Naive thymus-derived CD8-positive, alpha-beta T cell (primary cell): ENCODE measurements around the gene UNC119. TPM values are rescaled to one million over a fixed set of nuclear protein-coding genes. Genes with fewer than 3 reads are reported as not detected.
A peak's percentile ranks its signal among the peaks of the same experiment; 100 is the strongest.

Source experiments
- ATAC-seq, 2 donors: fragments of 150-1000 bp; cut with Tn5 transposase in 1 of 2; sonication (Bioruptor Pico), chemical (Tn5 transposase) in 1 of 2; 1 replicate in 1 of 2; 2 replicates in 1 of 2; pipeline ENCODE4 v1.10.0; 2021; ENCODE audit warnings: mild to moderate bottlenecking in 2 of 2, moderate library complexity in 2 of 2
- POLR2A ChIA-PET: fragments of 350-600 bp; sonication (Branson Sonifier 250); formaldehyde crosslinking; loops from one replicate; lab custom pipeline; 2021; ENCODE audit warnings: antibody characterized with exemption; lab: Charles Lee
- DNase-seq, 10 donors: peaks; one replicate each; pipeline versions ENCODE4 v3.0.0 to v3.0.0-alpha.2; 2020 to 2022
- H3K27ac Mint-ChIP-seq, 10 donors: one replicate each; pipeline ENCODE4 v1.8.0; 2020 to 2022; ENCODE audit warnings: mild to moderate bottlenecking in 10 of 10, mixed read lengths in 10 of 10, moderate library complexity in 4 of 10, inconsistent platforms in 1 of 10
- H3K27me3 Mint-ChIP-seq, 5 donors: one replicate each; pipeline ENCODE4 v1.8.0; 2021 to 2022; ENCODE audit warnings: mixed read lengths in 5 of 5
- H3K36me3 Mint-ChIP-seq, 3 donors: one replicate each; pipeline ENCODE4 v1.8.0; 2020 to 2022; ENCODE audit warnings: mixed read lengths in 3 of 3, mild to moderate bottlenecking in 2 of 3, inconsistent platforms in 1 of 3
- H3K4me1 Mint-ChIP-seq, 4 donors: one replicate each; pipeline ENCODE4 v1.8.0; 2021 to 2022; ENCODE audit warnings: mixed read lengths in 4 of 4
- H3K4me3 Mint-ChIP-seq, 10 donors: one replicate each; pipeline ENCODE4 v1.8.0; 2020 to 2022; ENCODE audit warnings: mild to moderate bottlenecking in 10 of 10, mixed read lengths in 10 of 10, moderate library complexity in 6 of 10, inconsistent platforms in 1 of 10
- H3K9me3 Mint-ChIP-seq, 9 donors: one replicate each; pipeline ENCODE4 v1.8.0; 2020 to 2022; ENCODE audit warnings: mixed read lengths in 9 of 9, mild to moderate bottlenecking in 3 of 9, inconsistent platforms in 1 of 9, moderate library complexity in 1 of 9
- polyA plus RNA-seq, 3 donors: library from polyadenylated mRNA; unstranded; fragments of 300-500 nt; fragmentation: Illumina TruSeq; gene quantifications; one replicate each; pipeline ENCODE4 v1.2.3, GENCODE V29; 2021
- total RNA-seq, 8 experiments: library from RNA in 2 of 8; stranded (reverse) in 2 of 8; gene quantifications; one replicate each; pipeline ENCODE4 v1.2.3 and lab custom pipeline; 2021 to 2026

Gene UNC119
- total and polyA plus RNA-seq, 5 experiments from 2014 or later, result 18.4 to 43.8 (median 27.1) TPM

DNA sequence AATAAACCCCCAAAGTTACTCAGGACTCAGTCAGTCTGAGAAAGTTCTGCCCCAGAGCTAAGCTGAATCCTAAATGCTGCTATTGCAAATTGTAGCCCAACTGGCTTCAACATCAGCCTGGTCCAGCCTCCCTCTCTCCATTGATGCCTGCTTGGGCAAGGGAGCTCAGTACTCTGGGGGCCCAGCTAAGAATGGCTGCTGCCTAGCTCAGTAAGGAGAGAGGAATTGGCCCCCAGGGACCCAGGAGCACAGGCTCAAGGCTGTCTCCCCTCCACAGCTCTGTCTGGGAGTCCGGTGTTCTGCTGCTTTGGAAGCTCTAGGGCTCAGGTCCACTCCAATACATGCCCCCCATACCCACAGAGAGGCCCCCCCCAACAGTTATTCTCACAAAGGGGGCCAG, 1.6 kb downstream of the UNC119 start:
- DNase-seq, result peak in 1 of 10 donors; percentile 27
- Mint-ChIP-seq H3K36me3 (peaks cover 0 to 21% (median 12%) of the 10 kb centered on the region in 3 donors), H3K27ac (peak overlapping the region; percentile 31 to 97 (median 92)), H3K27me3 (no peaks in the 10 kb centered on the region), H3K4me1 (peaks cover 43 to 63% (median 55%) of the 10 kb centered on the region in 4 donors), H3K4me3 (peak overlapping the region in 9 of 10 donors; percentile 23 to 97 (median 91)), H3K9me3 (no peaks in the 10 kb centered on the region)
- POLR2A ChIA-PET, result interaction anchor here (0.7 to 7.5 kb wide), 3 partner anchors 23 to 177 kb away, joined by 3 to 81 read pairs (median 16); partner anchors contain the start of genes ALDOC, PIGS and SPAG5
- ATAC-seq, result no peak

- peak overlapping the region in 8 of 10 donors; percentile 12 to 73 (median 48) for H3K4me3 Mint-ChIP-seq
- H3K36me3 Mint-ChIP-seq, result peaks cover 0 to 13% (median 8%) of the 10 kb centered on the region in 3 donors
- POLR2A ChIA-PET, result interaction anchor here (0.9 to 7.5 kb wide), 3 partner anchors 24 to 214 kb away, joined by 3 to 81 read pairs (median 4); partner anchors contain the start of genes ALDOC, PIGS and TNFAIP1
- H3K27me3 Mint-ChIP-seq, result no peaks in the 10 kb centered on the region
- DNase-seq (peak; percentile 25 to 75 (median 61)), ATAC-seq (peak; percentile 46 to 88)
- H3K9me3 Mint-ChIP-seq, result no peaks in the 10 kb centered on the region
- peaks cover 43 to 63% (median 55%) of the 10 kb centered on the region in 4 donors for H3K4me1 Mint-ChIP-seq
- H3K27ac Mint-ChIP-seq, result peak overlapping the region; percentile 61 to 97 (median 92)
Measured at GRCh38 chr17:28549236-28550132, 2.9 kb downstream of the UNC119 start.

- H3K4me1 Mint-ChIP-seq, result peaks cover 41 to 59% (median 54%) of the 10 kb centered on the region in 4 donors
- H3K4me3 Mint-ChIP-seq, result peak overlapping the region in 8 of 10 donors; percentile 12 to 67 (median 28)
- H3K27ac Mint-ChIP-seq, result peak overlapping the region; percentile 61 to 97 (median 92)
- H3K36me3 Mint-ChIP-seq, result peaks cover 0 to 4% (median 0%) of the 10 kb centered on the region in 3 donors
- POLR2A ChIA-PET, result interaction anchor here (1.0 to 7.5 kb wide), 3 partner anchors 25 to 97 kb away, joined by 4 to 81 read pairs (median 4); partner anchors contain the start of genes ALDOC, BLTP2 and PIGS
- no peaks in the 10 kb centered on the region for H3K9me3 Mint-ChIP-seq
- no peaks in the 10 kb centered on the region for H3K27me3 Mint-ChIP-seq
- no peak for ATAC-seq
- no peak for DNase-seq
Measured at GRCh38 chr17:28548417-28549130, 3.9 kb downstream of the UNC119 start.

DNA sequence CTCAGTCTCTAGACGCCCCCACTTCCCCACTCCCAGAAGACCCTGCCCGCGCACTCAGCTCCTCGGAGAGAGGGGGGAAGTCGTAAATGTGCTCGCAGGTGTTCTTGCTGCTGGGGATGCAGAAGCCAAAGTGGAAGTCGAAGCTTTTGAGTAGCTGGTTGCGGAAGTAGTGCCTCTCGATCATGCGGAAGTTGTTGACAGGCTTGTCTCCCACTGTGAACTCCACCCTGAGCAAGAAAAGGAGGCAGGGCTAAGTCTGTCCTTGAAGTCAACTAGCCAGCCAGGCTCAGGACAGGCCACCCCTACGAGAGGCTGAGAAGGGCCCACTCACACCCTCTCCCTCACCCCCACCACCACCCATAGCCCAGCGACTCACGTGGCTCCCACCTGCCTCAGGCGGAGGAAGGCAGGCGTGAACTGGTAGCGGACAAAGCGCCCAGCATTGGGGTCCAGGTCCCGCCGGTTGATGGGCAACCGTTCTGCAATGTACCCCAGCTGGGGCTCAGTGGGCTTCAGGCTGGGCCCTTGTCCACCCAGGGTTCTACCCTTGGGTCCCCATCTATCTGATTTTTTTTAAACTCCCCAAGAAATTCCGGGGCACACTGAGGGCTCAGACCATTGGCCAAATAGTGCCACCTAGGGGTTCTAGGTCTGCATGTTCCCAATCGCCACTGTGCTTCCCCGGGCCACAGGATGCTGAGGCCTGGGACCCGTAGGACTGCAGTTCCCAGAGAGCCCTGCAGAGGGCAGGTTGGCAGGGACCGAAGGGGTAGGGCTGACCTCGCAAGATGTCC, 4.6 kb downstream of the UNC119 start:
- Mint-ChIP-seq H3K9me3 (no peaks in the 10 kb centered on the region), H3K27me3 (no peaks in the 10 kb centered on the region), H3K36me3 (peaks cover 0 to 3% (median 0%) of the 10 kb centered on the region in 3 donors), H3K27ac (peak overlapping the region; percentile 84 to 96 (median 93)), H3K4me3 (peak overlapping the region; percentile 48 to 84 (median 68)), H3K4me1 (peaks cover 39 to 52% (median 49%) of the 10 kb centered on the region in 4 donors)
- POLR2A ChIA-PET, result interaction anchor here (0.6 to 7.5 kb wide), 5 partner anchors 26 to 103 kb away, joined by 3 to 81 read pairs (median 5); partner anchors contain the start of genes ALDOC, BLTP2, PIGS and SPAG5
- ATAC-seq (peak; percentile 14 to 43), DNase-seq (peak; percentile 11 to 76 (median 42))

- peak overlapping the region in 9 of 10 donors; percentile 48 to 84 (median 69) for H3K4me3 Mint-ChIP-seq
Measured at GRCh38 chr17:28547096-28547622, 5.3 kb downstream of the UNC119 start.

DNA sequence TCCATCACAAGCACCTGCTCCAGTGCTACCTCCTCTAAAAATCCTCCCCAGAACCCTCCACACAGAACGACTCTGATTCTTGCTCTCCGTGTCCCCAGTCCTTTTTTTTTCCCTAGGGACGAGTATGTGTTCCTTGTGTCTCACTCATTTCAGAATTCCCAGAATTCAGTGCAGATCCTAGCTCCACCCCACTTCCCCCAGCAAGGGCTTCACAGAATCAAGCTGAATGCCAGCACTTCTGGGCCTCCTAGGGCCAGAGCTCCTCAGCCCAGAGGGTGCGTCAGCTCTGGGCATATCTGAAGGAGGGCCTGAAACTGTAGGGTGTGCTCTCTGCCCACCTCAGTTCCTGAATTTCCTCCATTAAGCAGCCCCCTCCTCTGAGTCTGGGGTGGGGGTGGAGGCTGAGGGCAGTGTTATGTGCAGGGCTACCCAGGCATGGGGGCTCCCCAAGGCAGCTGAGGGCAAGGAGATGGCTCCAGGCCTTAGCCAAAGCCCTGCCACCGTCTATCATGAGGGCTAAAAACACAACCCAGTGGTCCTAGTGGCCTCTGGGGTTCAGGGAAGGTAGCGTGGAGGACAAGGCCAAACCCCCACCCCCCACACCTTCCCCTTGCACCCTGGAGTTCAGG, 6.5 kb downstream of the UNC119 start:
- POLR2A ChIA-PET, result no interaction called here
- peak overlapping the region in 3 of 10 donors; percentile 34 to 61 (median 46) for H3K27ac Mint-ChIP-seq
- H3K36me3 Mint-ChIP-seq, result peaks cover 0 to 3% (median 0%) of the 10 kb centered on the region in 3 donors
- H3K4me1 Mint-ChIP-seq, result peaks cover 29 to 38% (median 35%) of the 10 kb centered on the region in 4 donors
- no peaks in the 10 kb centered on the region for H3K9me3 Mint-ChIP-seq
- H3K27me3 Mint-ChIP-seq, result no peaks in the 10 kb centered on the region
- no peak overlapping the region for H3K4me3 Mint-ChIP-seq
- ATAC-seq (no peak), DNase-seq (no peak)

More at GRCh38 chr17:28547096-28547622, 5.3 kb downstream of the UNC119 start:
- no peaks in the 10 kb centered on the region for H3K27me3 Mint-ChIP-seq
- no peaks in the 10 kb centered on the region for H3K9me3 Mint-ChIP-seq
- peak overlapping the region; percentile 84 to 96 (median 92) for H3K27ac Mint-ChIP-seq
- no peak for DNase-seq
- POLR2A ChIA-PET, result interaction anchor here (0.6 to 7.5 kb wide), 4 partner anchors 26 to 102 kb away, joined by 3 to 81 read pairs (median 6); partner anchors contain the start of genes ALDOC, PIGS and SPAG5
- ATAC-seq, result no peak
- H3K4me1 Mint-ChIP-seq, result peaks cover 37 to 49% (median 46%) of the 10 kb centered on the region in 4 donors
- peaks cover 0 to 3% (median 0%) of the 10 kb centered on the region in 3 donors for H3K36me3 Mint-ChIP-seq

DNA sequence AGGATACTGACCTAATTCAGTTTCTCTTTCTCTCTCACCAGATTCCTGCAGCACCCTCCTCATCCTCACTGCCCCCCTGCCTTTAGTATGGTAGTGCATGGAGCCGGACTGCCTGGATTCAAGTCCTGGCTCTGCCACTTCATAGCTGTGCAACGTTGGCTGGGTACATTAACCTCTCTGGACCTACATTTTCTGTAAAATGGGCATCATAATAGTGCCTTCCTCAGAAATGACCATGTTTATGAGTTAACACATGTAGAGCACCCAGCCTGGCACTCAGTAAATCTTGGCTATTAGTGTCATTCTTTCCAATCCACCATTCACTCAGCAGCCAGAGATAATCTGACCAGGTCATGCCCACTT, 7.3 kb downstream of the UNC119 start:
- Mint-ChIP-seq H3K9me3 (no peaks in the 10 kb centered on the region), H3K4me1 (peaks cover 25 to 31% (median 27%) of the 10 kb centered on the region in 4 donors), H3K27me3 (no peaks in the 10 kb centered on the region), H3K27ac (peak overlapping the region in 3 of 10 donors; percentile 13 to 67 (median 17)), H3K4me3 (no peak overlapping the region), H3K36me3 (peaks cover 0 to 3% (median 0%) of the 10 kb centered on the region in 3 donors)
- ATAC-seq (no peak), DNase-seq (no peak)
- POLR2A ChIA-PET, result no interaction called here

- H3K4me3 Mint-ChIP-seq, result peak overlapping the region in 1 of 10 donors; percentile 65
- no peaks in the 10 kb centered on the region for H3K27me3 Mint-ChIP-seq
- ATAC-seq, result no peak
- H3K36me3 Mint-ChIP-seq, result peaks cover 0 to 3% (median 0%) of the 10 kb centered on the region in 3 donors
- no peak for DNase-seq
- peak overlapping the region in 3 of 10 donors; percentile 13 to 67 (median 48) for H3K27ac Mint-ChIP-seq
- peaks cover 19 to 25% (median 22%) of the 10 kb centered on the region in 4 donors for H3K4me1 Mint-ChIP-seq
- no peaks in the 10 kb centered on the region for H3K9me3 Mint-ChIP-seq
- POLR2A ChIA-PET, result interaction anchor here (0.6 kb wide), 1 partner anchor 22 kb away, joined by 6 read pairs; no protein-coding TSS in a partner anchor
Measured at GRCh38 chr17:28544402-28545140, 7.9 kb downstream of the UNC119 start.

DNA sequence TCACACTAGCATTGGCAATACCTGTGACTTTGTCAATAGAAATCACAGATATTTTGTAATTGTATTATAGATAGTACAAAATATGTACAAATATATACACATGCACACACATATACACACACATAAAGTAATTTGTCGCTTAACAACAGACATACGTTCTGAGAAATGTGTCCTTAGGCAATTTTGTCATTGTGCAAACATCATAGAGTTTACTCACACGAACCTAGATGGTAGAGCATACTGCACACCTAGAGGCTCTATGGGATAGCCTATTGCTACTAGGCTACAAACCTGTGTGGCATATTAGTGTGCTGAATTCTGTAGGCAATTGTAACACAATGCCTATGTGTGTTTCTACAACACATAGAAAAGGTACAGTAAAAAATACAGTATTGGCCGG, 11.0 kb downstream of the UNC119 start:
- POLR2A ChIA-PET, result no interaction called here
- Mint-ChIP-seq H3K4me3 (no peak overlapping the region), H3K27me3 (no peaks in the 10 kb centered on the region), H3K9me3 (no peaks in the 10 kb centered on the region), H3K27ac (no peak overlapping the region), H3K4me1 (peaks cover 0 to 2% (median 0%) of the 10 kb centered on the region in 4 donors), H3K36me3 (peaks cover 0 to 3% (median 0%) of the 10 kb centered on the region in 3 donors)
- no peak for DNase-seq
- no peak for ATAC-seq

GRCh38 chr17:28540231-28540630, 12.2 kb downstream of the UNC119 start:
- no peak for ATAC-seq
- no peaks in the 10 kb centered on the region for H3K9me3 Mint-ChIP-seq
- DNase-seq, result no peak
- peak overlapping the region in 1 of 10 donors; percentile 73 for H3K27ac Mint-ChIP-seq
- POLR2A ChIA-PET, result no interaction called here
- H3K36me3 Mint-ChIP-seq, result no peaks in the 10 kb centered on the region
- no peak overlapping the region for H3K4me3 Mint-ChIP-seq
- peaks cover 0 to 2% (median 0%) of the 10 kb centered on the region in 4 donors for H3K4me1 Mint-ChIP-seq
- no peaks in the 10 kb centered on the region for H3K27me3 Mint-ChIP-seq
